GM21737 (cell line): Measurements from ENCODE around the gene PA2G4.
"Not testable (repeated sequence)": the region's sequence is repeated elsewhere in the genome, so short reads cannot be mapped to it uniquely, and the experiment has no call there.

Experiments used
- ATAC-seq: cut with Tn5 transposase; IDR thresholded peaks from one replicate; pipeline ENCODE4 v1.9.1; 2021; ENCODE audit warnings: mild to moderate bottlenecking, moderate library complexity; ENCODE audit not compliant: unreplicated experiment

PA2G4 gene

GRCh38 chr12:56152132-56152755 is 47.9 kb downstream of the PA2G4 start, which contains the start of gene MYL6B:
Gene MYL6B, plus strand, starts transcription at chr12:56152587. Its CDS starts 1,332 bp downstream, at chr12:56153919.
- ATAC-seq, result peak; percentile 80

- no peak for ATAC-seq
Observed at GRCh38 chr12:56152756-56153677, 48.7 kb downstream of the PA2G4 start.

- no peak for ATAC-seq
Observed at GRCh38 chr12:56153678-56154065, 49.3 kb downstream of the PA2G4 start.

- no peak for ATAC-seq
Observed at GRCh38 chr12:56154246-56154771, 50.0 kb downstream of the PA2G4 start.

- no peak for ATAC-seq
Observed at GRCh38 chr12:56154818-56155217, 50.5 kb downstream of the PA2G4 start.

- ATAC-seq, result no peak
Observed at GRCh38 chr12:56155256-56155845, 51.0 kb downstream of the PA2G4 start.

- ATAC-seq, result not testable (repeated sequence)
Observed at GRCh38 chr12:56156464-56157200, 52.3 kb downstream of the PA2G4 start.

- ATAC-seq, result peak; percentile 18
Observed at GRCh38 chr12:56157201-56158028, 53.1 kb downstream of the PA2G4 start.

GRCh38 chr12:56158029-56158925 is 53.9 kb downstream of the PA2G4 start, which contains the start of gene MYL6:
Gene MYL6, plus strand, starts transcription at chr12:56158359. Its CDS starts 43 bp downstream, at chr12:56158402.
- ATAC-seq, result peak; percentile 74

GRCh38 chr12:56158926-56159461 is 54.6 kb downstream of the PA2G4 start:
- ATAC-seq, result no peak

- no peak for ATAC-seq
Observed at GRCh38 chr12:56159482-56160192, 55.3 kb downstream of the PA2G4 start.

GRCh38 chr12:56160193-56160763 is 55.9 kb downstream of the PA2G4 start:
- no peak for ATAC-seq

GRCh38 chr12:56160894-56161689 is 56.7 kb downstream of the PA2G4 start:
- ATAC-seq, result no peak

GRCh38 chr12:56161690-56162351 is 57.5 kb downstream of the PA2G4 start:
- no peak for ATAC-seq

GRCh38 chr12:56162468-56163290 is 58.3 kb downstream of the PA2G4 start:
- ATAC-seq, result no peak
